Hematopoietic multipotent progenitor cell treated with erythropoietin and hydrocortisone succinate and interleukin-3 and kit ligand, for 4 days (in vitro differentiated cells): ENCODE data around the gene MSN.
"Not testable (repeated sequence)": the region's sequence is repeated elsewhere in the genome, so short reads cannot be mapped to it uniquely, and the experiment has no call there.

Experiments
- DNase-seq: peaks from one replicate; pipeline ENCODE4 v3.0.0-alpha.2; 2015

MSN gene

DNA sequence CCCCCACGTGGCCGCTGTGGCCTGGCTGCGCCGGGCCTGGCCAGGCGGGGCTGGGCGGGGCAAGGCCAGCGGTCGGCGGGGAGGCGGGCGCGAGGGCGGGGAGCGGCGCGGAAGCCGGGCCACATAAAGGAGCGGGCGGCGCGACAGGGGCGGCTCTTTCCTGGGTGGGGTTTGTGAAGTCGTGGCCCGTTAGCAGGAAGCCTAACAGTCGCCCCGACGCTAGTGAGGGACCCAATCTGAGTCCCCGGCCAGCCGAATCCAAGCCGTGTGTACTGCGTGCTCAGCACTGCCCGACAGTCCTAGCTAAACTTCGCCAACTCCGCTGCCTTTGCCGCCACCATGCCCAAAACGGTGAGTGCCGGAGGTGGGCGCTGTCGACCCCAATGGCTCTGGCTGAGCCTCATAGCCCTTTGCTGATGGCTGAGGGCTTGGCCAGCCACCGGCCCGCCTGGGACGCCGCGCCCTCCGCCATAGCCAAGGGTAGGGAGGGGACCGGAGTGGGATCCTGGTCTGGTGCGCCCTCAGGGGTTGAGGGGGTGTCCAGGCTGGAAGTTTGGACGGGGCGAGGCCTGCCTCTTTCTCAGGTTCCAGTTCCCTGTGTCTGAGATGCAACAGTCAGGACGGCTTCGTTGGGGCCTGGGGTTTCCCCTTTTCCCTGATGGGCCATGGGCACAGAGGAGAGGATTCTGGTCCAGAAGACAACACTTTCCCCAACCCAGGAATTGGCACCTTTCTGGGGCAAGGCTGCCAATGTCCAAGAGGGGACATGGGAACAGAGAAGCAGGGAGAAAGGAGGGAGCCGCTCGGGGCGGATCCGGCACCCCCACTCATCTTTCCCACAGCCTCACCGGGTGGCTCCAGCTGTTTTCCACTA lies at the start of gene MSN:
Gene MSN (plus strand): TSS at position 152 of the 874 bp plus-strand sequence. CDS start 188 bp downstream, at position 340.
- DNase-seq, result peak; percentile 90

GRCh38 chrX:65620096-65620705 lies 47.3 kb upstream of the MSN start:
- not testable (repeated sequence) for DNase-seq

DNA sequence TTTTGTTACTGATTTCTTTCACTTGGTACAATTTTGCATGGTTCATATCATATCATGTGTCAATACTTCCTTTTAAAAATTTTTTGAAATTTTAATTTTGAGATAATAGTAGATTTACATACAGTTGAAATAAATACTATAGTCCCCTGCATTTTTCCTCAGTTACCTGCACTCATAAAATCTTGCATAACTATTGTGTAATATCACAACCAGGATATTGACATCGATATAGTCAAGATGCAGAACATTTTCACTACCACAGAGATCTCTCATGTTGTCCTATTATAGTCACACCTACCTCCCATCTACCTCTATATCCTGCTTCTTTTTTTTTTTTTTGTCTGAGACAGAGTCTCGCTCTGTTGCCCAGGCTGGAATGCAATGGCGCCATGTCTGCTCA lies 36.7 kb upstream of the MSN start:
- no peak for DNase-seq

DNA sequence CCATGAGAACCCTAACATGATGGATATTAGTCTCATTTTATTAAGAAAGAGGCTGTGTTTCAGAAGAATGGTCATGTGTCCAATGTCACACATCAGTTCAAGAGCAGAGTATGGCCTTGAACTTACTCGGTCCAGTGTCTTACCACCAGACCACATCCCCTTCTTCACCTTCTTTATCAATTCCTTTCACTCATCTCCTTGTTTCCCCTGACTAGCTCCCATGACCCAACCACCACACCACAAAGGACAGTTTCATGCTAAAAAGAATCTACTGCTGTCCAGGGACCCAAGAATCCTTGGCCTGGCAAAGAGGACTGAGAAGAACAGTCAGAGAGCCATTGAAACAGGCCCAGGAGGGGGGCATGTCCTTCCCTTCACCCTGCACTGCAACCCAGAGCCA lies 33.6 kb upstream of the MSN start:
- peak; percentile 55 for DNase-seq

DNA sequence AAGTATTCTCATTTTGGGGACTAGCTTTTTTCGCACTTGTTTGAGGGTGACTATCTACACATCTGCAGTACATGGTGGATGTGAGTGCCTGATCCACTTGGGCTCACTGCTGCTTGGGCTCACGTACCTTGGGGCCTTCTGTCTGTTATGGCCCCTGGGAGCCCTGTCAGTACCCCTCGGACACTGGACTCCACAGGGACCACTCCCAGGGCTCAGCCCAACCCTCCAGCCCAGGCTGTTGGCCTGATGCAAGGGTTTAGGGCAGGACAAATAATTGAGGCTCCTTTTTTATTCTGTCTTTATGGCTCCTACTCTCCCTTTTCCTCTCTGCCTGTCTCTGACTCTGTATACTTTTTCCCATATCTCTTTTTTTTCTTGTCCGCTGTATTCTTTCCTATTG lies 32.7 kb upstream of the MSN start:
- DNase-seq, result no peak

- no peak for DNase-seq
Measured at GRCh38 chrX:65635378-65635777, 32.1 kb upstream of the MSN start.

DNA sequence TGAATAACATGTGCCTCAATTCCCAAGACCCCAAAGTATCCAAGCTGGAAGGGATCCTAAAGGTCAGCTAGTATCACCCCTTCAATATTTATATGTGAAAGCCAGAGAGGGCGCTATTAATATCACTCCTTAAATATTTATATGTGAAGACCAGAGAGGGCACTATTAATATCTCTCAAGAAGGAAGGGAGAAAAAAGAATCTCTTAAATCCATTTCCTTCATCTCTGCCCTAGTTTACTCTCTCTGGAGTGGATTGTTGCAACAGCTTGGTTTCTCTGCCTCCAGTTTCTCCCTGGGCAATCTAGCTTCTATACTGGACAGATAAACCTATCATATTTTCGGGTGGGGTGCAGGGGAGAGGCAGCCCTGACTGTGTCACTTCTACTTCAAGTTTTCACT lies 31.6 kb upstream of the MSN start:
- DNase-seq, result no peak

DNA sequence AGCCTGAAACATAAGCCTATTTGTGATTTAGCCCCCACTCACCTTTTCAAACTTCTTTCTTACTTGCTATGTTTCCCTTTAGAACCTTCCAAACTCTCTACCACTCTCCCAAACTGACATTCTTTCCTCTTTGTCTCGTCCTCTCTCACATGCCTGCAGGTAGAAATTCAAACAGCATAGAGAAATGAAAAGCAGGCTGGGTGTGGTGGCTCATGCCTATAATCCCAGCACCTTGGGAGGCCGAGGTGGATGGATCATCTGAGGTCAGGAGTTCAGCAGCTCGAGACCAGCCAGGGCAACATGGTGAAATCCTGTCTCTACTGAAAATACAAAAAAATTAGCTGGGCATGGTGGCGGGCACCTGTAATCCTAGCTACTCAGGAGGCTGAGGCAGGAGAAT lies 31.2 kb upstream of the MSN start:
- DNase-seq, result not testable (repeated sequence)

DNA sequence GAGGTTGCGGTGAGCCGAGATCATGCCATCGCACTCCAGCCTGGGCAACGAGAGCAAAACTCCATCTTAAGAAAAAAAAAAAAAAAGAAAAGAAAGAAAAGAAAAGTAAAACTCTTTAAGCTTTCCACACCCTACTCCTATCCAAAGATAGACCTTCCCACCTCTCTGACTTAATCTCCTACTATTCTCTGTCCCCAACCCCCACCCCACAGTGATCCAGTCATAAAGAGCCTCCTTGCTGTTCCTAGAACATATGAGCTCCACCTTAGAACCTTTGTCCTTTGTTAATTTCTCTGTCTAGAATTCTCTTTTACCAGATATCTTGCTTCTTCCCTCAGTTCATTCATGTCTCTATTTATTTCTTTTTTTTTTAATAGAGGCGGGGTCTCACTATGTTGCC lies 30.1 kb upstream of the MSN start:
- DNase-seq, result no peak

DNA sequence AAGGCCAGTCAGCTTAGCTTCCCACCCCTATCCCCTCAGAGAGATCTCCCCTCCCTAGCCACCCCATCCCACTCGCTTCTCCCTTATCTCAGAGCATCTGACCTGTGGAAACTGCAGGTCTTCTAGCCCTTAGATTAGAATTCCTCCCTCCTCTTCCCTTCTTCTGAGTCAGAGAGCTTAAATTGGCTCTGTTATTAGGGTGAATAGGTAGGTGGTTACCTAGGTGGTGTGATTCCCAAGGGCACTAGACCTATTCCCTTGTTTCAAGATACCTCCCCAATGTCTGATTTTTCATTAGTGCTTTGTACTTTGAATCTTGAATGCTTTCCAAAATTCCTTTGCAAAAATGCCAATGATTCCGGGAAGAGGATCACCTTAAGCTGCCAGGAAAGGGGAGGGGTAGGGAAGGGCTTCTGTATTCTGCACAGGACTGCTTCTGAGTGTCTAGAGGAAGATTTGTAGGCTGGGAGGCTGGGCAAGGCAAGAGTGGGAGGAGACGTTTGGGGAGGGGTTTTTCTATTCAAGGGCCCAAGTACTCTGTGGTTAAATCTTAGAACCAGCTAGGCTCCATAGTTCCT lies 24.5 kb upstream of the MSN start:
- DNase-seq, result no peak

DNA sequence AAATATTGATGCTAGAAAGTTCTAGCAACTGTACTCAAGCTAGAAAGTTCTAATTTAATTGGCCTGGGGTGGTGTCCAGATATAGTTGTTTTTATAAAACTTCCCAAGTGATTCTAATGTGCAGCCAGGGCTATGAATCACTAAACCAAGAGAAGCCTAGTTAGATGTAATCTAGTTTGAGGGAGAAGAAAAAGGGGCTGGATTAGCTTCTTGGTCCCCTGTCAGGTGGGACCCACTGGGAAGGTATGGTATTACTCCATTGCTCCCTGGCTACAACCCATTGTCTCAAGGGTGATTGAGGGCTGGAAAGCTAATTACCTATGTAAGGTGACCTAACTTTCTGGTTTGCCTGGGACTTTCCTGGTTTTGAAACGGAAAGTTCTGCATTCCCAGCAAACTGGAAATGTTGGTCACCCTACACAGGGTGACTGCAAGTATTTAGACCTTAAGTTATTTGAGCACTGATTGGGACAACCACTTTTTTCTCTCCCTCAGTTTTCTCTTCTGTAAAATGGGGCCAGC lies 23.9 kb upstream of the MSN start:
- no peak for DNase-seq

GRCh38 chrX:65644621-65645289 lies 22.7 kb upstream of the MSN start:
- peak; percentile 79 for DNase-seq

- DNase-seq, result no peak
Measured at GRCh38 chrX:65647801-65648200, 19.7 kb upstream of the MSN start.

DNA sequence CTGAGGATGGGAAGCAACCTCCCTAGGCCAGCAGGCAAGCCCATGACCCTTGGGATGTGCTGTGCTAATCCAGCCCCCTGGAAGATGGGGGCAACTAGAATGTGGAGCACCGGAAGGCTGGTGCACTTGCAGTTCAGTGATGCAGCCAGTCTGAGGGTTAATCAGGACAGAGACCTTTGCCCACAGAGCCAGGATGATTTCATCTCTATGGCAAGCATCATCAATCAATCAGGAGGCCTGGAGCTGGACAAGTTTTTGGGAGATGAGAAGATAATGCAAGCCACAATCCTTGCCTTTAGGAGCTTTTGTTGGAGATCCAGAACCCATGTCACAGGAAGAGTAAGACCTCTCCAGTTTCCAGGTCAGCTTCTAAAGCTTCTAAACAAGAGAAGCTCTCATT lies 15.4 kb upstream of the MSN start:
- no peak for DNase-seq

GRCh38 chrX:65657009-65657441 lies 10.4 kb upstream of the MSN start:
- DNase-seq, result not testable (repeated sequence)

GRCh38 chrX:65657659-65658058 lies 9.8 kb upstream of the MSN start:
- no peak for DNase-seq

- DNase-seq, result no peak
Measured at GRCh38 chrX:65658229-65658628, 9.2 kb upstream of the MSN start.

- DNase-seq, result no peak
Measured at GRCh38 chrX:65667157-65667502, 324 bp upstream of the MSN start.

GRCh38 chrX:65668377-65669310 lies 1.2 kb downstream of the MSN start:
- DNase-seq, result peak; percentile 92

DNA sequence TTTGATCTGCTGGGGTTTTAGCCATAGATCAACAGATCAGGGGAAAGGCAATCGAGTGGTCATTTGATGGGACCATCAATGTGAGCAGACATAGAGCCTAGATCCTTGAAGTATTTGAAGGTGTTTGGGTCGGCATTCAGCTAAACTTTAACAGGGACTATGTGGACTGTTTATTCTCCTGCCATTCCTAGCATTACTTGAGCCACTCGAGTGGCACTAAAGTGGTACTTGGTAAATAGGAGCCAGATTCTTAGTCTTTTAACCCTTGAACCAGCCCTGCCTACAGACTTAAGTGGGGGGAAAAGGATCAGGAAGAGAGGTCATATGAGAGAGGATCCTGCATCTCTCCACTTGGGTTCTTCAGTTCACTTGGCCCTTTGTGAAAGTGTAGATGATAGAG lies 3.8 kb downstream of the MSN start:
- DNase-seq, result no peak

DNA sequence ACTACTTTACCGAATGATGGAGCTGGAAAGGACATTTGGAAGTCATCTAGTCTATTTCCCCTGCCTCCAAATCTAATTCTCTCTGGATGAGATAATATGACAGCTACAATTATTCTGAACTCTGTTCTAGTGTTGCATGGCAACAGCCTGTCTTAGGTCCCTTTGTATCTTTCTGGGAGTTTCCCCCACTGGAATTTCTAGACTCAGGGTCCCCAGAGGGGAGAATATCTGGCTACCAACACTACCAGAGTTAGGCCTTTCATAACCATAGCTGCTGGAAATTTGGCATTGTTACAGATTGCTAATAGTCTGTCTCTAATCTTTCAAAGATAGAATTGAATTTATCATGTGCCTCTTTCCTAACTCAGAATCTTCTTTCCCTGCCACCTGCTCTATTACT lies 4.5 kb downstream of the MSN start:
- no peak for DNase-seq

DNA sequence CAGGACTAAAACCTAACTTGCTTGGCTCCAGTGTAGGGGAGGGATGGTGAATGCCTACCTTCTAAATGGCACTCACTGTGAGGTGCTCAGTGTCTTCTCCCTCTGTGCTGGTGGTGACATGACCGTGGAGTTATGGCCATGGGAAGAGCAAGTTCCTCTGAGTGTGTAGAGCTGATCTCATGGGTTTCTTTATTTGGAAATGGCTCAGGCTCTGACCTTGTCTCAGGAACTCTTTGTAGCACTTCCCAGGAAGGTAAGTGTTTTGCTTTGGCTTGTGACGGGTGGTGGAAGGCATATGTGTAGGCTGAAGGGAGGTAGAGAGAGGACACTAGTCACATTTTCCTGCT lies 6.4 kb downstream of the MSN start:
- no peak for DNase-seq
